Hematopoietic multipotent progenitor cell treated with erythropoietin and hydrocortisone succinate and interleukin-3 and kit ligand, for 15 days (in vitro differentiated cells): Measurements from ENCODE around the gene USP12.
"Not testable (repeated sequence)": the region's sequence is repeated elsewhere in the genome, so short reads cannot be mapped to it uniquely, and the experiment has no call there.

Experiments
- DNase-seq: peaks from one replicate; pipeline ENCODE4 v3.0.0-alpha.2; 2015; ENCODE audit warnings: low spot score

Gene USP12

DNA sequence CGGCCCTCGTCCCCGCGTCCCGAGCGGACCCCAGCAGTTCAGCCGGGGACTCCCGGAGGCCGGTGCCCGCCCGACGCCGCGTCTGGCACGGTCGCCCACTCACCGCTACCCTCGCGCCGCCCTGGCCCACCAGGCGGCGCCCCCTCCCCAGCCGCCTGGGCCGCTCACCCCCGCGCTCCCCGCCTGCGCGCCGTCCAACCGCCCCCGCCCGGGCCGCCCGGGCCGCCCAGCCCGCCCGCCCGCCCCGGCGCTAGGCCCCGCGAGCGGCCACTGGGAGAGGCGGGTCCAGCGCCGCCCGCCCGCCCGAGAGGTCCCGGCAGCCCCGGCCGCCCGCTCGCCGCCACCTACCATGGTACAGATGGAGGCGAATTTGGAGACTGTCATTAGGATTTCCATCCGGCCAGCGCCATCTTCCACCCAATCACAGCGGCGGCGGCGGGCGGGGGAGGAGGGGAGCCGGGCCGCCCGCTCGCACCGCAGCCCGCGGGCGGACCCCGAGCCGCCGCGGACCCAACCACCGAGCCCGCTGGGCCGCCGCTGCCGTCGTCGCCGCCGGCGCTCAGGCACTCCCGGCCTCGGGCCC lies at the start of gene USP12:
Gene USP12, minus strand, starts transcription at position 568 of the 583 bp plus-strand sequence. Its CDS starts 172 bp downstream, at position 396.
- DNase-seq, result no peak

GRCh38 chr13:27219611-27220010 lies 48.0 kb upstream of the USP12 start:
- no peak for DNase-seq

- DNase-seq, result not testable (repeated sequence)
Observed at GRCh38 chr13:27218861-27219260, 47.2 kb upstream of the USP12 start.

DNA sequence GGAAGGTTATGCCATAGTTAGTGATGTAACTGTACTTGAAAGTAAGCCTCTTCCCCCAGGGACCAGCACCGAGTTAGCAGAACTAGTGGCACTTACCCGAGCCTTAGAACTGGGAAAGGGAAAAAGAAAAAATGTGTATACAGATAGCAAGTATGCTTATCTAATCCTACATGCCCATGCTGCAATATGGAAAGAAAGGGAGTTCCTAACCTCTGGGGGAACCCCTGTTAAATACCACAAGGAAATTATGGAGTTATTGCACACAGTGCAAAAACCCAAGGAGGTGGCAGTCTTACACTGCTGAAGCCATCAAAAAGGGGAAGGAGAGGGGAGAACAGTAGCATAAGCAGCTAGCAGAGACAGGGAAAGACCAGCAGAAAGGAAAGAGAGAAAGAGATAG lies 46.2 kb upstream of the USP12 start:
- DNase-seq, result not testable (repeated sequence)

GRCh38 chr13:27213386-27213785 lies 41.8 kb upstream of the USP12 start:
- not testable (repeated sequence) for DNase-seq

DNA sequence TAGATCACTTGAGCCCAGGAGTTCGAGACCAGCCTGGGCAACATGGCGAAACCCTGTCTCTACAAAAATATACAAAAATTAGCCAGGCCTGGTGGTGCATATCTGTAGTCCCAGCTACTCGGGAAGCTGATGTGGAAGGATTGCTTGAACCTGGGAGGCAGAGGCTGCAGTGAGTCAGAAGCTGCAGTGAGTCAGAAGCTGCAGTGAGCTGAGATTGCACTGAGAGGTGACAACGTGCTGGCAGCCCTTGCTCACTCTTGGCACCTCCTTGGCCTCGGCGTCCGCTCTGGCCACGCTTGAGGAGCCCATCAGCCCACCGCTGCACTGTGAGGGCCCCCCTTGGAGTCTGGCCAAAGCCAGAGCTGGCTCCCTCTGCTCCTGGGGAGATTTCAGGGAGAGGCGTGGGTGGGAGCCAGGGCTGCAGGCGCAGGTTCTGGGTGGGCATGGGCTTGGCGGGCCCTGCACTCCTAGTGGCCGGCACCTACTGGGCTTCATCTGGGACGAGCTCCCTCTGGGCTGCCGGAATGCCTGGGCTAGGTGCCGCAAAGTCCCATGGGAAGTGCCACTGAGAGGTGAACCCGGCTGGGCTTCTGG lies 40.3 kb upstream of the USP12 start:
- no peak for DNase-seq

GRCh38 chr13:27211271-27211670 lies 39.7 kb upstream of the USP12 start:
- no peak for DNase-seq

GRCh38 chr13:27208514-27208913 lies 36.9 kb upstream of the USP12 start:
- DNase-seq, result no peak

GRCh38 chr13:27203854-27204253 lies 32.2 kb upstream of the USP12 start:
- DNase-seq, result peak; percentile 64

- no peak for DNase-seq
Observed at GRCh38 chr13:27203186-27203585, 31.6 kb upstream of the USP12 start.

DNA sequence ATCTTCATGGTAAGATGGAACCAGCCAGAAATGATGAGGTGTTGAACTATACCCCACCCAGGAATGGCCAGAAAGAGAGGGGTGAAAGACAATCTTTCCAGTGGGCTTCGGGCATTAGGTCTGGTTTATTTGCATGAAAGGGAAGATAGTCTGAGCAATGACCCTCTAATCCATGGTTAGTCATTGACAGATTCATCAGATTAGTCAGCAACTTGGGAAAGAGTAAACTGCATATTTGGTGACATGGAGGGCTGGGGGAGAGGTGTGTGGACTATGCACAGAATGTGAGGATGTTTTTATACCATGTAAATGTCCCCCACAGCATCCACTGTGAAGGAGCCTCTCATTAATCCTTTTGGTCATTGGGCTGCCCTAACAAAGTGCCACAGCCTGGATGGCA lies 30.1 kb upstream of the USP12 start:
- DNase-seq, result no peak

- DNase-seq, result no peak
Observed at GRCh38 chr13:27200413-27201070, 28.9 kb upstream of the USP12 start.

- no peak for DNase-seq
Observed at GRCh38 chr13:27199696-27200095, 28.1 kb upstream of the USP12 start.

- DNase-seq, result no peak
Observed at GRCh38 chr13:27199211-27199610, 27.6 kb upstream of the USP12 start.

DNA sequence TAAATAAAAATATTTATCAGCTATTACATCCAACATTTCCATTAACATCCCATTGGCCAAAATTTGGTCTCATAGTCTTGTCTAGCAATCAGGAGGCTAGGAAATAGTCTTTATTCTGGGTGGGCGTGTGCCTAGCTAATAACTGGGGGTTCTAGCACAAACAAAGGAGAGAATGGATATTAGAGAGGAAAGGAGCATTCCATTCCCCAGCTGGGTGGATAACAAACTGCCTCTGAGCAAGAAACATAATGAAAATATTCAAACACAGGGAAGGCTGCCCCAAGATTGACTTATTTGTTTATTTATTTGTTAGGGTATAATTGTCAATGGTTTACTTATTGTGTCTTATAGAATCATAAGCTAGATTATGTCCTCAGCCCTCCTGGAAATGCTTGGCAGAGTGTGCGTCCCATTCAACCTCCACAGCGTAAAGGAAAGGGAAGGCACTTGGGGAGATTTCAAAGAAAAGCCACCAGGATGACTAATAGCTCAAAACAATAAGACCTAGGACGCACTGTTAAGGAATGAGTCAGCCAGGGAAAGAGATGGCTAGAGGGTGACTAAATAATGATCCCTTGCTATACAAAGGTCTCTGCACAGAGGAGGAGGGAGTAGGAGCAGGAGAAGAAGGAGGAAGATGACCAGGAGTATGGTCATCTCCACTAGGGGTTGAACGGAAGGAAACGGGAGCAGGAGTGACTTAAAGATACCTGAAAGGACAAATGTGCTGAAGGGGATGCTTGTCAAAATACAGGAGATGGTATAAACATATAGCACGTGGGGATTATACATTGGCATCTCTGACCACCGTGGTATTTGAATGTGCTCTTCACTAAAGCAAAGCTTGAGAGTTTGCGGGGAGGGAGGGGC lies 23.5 kb upstream of the USP12 start:
- DNase-seq, result no peak

- DNase-seq, result no peak
Observed at GRCh38 chr13:27194209-27194608, 22.6 kb upstream of the USP12 start.

DNA sequence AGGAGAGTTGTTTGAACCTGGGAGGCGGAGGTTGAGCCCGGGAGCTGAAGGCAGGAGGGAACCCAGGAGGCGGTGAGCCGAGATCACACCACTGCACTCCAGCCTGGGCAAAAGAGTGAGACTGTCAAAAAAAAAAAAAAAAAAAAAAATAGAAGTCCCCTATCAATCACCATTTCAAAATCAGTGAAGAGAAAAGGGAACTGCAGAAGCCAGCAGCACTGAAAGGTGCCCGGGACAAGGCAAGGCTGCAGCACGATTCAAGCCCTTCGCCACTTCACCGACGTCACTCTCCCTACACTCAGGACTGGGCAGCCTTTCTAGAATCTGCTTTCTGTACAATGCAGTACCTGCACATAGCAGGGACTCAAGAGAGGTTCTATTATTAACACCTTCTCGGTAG lies 21.9 kb upstream of the USP12 start:
- DNase-seq, result no peak

DNA sequence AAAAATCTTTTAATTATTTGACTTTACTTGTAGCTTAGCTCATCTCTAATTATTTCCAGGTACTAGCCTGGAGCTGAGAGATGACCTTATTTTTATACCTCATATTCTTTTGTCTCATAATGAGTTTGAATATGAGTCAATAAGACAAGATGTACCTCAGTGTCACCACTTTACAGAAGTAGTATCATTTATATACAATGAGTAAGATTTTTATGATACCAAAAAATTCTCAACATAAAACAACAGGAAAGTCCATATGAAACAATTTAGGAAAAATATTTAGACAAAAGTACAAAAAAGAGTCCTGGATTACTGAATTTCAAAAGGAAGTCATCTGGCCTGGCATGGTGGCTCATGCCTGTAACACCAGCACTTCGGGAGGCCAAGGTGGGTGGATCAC lies 21.4 kb upstream of the USP12 start:
- no peak for DNase-seq

GRCh38 chr13:27192367-27192766 lies 20.8 kb upstream of the USP12 start:
- not testable (repeated sequence) for DNase-seq

DNA sequence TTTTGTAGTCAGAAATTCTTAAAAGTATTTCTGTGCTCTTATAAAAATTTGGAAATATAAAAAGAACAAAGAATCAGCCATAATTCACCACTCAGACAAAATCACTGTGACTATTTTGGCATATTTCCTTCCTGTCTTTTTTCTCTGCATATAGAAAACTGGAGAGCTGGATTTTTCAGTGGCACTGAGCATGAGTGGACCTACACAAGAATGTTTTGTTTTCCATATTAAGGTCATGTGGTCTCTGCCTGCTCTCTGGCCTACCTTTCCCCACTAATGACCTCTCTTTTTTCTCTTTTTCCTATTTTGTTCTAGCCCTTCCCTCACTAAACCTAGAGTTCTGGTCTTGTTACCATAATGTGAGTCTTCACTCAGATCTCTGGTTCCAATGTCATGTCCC lies 17.6 kb upstream of the USP12 start:
- no peak for DNase-seq

GRCh38 chr13:27188239-27188638 lies 16.6 kb upstream of the USP12 start:
- no peak for DNase-seq

DNA sequence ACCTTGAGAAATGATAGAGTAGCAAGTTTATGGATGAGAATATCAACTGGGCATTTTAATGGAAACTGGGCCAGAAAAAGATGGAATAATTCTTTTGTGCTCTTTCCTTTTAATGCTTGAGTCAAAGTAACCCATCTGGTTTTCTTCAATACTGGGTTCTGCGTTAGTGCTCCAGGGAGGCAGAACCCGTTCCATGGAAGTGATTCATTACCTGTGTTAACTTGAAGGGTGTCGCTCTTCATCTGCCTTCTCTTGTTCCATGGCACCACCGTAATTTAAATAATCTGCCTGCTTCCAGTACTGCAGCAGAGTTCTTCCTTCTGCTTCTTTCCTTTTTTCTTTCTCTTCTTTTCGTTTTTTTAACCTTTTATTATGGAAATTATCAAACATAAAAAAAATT lies 14.7 kb upstream of the USP12 start:
- DNase-seq, result no peak
